ENCODE measurements around the gene ENO2.
"Not testable (repeated sequence)": the region's sequence is repeated elsewhere in the genome, so short reads cannot be mapped to it uniquely, and the experiment has no call there.

ENO2 gene
- 61.4 to 133 reads per million in 2 experiments for total RNA-seq

DNA sequence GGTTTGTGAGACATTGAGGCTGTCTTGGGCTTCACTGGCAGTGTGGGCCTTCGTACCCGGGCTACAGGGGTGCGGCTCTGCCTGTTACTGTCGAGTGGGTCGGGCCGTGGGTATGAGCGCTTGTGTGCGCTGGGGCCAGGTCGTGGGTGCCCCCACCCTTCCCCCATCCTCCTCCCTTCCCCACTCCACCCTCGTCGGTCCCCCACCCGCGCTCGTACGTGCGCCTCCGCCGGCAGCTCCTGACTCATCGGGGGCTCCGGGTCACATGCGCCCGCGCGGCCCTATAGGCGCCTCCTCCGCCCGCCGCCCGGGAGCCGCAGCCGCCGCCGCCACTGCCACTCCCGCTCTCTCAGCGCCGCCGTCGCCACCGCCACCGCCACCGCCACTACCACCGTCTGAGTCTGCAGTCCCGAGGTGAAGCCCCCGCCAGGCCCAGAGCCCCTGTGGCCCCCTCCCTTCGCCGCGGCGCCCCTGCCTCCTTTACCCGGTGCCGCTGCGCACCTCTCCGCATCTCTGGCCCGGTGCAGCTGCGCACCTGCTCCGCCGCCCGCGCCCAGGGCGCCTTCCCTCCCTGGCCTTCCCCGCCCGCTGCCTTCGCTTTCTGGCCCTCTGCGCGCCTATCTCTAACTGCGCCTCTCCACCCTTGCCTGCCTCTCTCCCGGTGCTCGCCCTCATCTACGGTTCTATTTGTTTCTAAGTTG is at the start of gene ENO2:
TSS of gene ENO2 (plus strand) at position 335 of the 701 bp plus-strand sequence. CDS start 1,253 bp downstream, outside the sequence.
- DNase-seq (ENCODE audit: low read depth): peak; percentile 81

DNA sequence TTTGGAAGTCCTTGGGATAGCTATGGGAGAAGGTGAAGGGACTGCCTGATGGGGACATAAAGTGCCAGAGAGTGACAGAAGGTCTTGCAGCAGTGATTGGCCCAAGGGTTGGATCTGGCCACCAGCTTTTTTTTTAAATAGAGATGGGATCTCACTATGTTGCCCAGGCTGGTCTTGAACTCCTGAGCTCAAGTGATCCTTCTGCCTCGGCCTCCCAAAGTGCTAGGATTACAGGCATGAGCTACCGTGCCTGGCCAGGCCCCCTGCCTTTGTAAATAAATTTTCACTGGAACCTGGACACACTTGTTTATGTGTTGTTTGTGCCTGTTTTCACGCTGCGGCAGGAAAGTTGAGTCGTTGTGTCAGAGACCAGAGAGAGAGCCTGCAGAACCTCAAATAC is 49.1 kb upstream of the ENO2 start:
- not testable (repeated sequence) for DNase-seq (ENCODE audit: low read depth)

DNA sequence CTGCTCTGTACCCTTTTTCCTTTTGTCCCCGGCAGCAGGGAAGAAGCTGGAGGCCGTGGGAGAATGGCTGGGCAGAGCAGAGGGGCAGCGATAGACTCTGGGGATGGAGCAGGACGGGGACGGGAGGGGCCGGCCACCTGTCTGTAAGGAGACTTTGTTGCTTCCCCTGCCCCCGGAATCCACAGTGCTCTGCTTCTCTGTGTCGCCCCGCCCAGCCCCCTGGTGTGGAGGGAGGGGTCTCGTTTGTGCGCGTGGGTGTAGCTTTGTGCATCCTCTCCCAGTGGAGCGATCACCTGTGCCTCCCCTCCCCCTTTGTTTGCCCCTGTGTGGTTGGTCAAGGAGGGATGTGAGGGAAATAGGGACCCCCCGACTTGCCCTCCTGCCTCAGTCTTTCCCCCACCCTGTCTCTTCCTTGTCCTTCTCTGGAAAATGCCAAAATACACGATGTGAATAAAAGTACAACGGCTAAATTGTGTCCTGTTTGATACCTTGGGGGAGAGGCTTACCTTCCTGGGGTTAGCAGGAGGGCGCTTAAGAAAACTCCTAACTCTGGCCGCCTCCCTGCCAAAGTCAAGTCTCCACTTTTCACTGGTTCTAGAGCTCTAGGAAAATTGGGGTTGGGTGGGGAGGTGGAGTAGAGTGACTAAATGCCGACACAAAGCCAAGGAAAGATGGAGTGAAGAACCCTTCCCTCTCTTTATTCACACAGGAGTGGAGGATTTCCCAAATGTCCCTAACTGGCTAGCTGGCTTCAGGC is 48.0 kb upstream of the ENO2 start:
- DNase-seq (ENCODE audit: low read depth): no peak

DNA sequence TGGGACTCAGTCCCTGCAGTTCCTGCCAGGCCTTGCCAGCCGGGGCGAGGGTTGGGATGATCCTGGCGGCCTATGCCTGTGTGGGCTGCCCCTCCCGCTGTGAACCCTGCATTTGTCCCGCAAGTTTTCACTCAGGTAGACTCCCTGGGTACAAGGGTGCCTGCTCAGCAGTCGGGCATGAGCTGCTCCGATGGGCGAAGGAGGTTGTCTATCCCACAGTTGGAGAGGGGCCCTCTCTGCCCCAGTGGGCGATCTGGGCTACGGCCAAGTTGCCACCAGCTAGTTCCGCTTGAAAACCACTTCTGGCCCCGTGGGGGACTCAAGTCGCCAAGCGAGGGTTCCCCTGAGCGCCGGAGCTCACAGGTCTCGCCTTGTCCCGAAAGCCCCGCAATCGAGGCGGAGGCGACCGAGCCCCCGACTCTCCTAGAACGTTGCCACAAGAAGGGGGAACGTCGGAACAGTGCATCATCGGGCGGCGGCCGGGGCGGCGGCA is 47.4 kb upstream of the ENO2 start:
- no peak for DNase-seq (ENCODE audit: low read depth)

DNA sequence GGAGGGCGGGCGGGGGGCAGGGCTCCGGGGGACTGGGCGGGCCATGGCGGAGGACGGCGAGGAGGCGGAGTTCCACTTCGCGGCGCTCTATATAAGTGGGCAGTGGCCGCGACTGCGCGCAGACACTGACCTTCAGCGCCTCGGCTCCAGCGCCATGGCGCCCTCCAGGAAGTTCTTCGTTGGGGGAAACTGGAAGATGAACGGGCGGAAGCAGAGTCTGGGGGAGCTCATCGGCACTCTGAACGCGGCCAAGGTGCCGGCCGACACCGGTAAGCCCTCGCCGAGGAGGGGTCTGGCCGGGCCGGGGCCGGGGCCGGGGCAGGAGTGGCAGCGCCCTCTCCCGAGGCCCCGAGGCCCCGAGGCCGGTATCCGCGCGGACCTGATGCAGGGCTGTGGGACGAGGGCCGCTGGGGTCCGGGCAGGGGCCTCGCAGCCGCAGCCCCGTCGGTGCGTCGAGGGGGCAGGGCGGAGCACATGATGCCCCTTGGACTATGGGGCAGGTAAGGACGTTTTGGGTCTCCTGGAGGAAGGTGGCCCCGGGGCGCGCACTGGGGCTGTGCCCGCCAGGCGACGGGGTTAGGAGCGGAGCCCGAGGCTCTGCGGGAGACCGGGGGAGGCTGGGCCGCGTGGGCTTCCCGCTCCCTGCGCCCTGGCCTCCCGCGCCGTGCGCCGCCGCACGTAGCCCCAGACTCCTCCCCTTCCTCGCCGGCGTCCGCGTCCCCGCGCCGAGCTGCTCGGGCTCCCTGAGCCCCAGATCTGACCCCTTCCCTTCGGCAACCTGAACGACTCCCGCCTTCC is 46.8 kb upstream of the ENO2 start, which contains the start of gene TPI1:
TSS of gene TPI1 (plus strand) at position 119 of the 798 bp plus-strand sequence. CDS start at position 155, 36 bp downstream.
- peak; percentile 63 for DNase-seq (ENCODE audit: low read depth)

DNA sequence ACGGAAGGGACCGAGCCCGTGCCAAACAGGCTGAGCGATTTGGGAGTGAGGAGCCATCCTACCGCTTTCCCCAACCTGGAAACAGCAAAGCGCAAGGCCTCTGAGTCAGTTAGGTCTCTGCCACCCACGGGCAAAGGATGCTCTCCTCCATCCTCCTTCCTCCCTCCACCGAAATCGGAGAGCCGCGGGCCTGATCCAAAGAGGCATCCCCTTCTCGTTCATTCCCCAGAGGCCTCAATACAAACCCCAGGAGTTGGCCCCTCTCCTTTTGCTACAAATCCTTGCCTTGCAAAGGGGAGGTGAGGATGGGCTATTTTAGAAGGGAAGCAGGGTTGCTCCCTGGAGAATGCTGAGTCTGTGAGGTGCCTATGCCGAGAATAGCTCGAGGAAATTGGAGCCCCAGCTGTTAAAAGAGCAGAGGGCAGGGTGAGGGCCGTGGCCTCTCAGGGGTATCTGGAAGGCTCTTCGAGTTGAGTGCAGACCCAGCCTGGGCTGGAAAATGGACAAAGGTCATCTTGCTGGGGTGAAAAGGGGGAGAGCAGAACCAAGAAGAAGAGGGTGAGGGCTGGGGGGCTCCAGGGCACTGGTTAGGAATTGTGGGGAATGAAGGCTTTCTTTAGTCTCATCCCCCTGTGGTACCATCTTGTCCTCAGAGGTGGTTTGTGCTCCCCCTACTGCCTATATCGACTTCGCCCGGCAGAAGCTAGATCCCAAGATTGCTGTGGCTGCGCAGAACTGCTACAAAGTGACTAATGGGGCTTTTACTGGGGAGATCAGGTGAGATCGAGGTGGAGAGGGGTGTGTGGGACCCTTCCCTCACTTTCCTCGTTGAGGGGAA is 46.0 kb upstream of the ENO2 start:
- DNase-seq (ENCODE audit: low read depth): no peak

DNA sequence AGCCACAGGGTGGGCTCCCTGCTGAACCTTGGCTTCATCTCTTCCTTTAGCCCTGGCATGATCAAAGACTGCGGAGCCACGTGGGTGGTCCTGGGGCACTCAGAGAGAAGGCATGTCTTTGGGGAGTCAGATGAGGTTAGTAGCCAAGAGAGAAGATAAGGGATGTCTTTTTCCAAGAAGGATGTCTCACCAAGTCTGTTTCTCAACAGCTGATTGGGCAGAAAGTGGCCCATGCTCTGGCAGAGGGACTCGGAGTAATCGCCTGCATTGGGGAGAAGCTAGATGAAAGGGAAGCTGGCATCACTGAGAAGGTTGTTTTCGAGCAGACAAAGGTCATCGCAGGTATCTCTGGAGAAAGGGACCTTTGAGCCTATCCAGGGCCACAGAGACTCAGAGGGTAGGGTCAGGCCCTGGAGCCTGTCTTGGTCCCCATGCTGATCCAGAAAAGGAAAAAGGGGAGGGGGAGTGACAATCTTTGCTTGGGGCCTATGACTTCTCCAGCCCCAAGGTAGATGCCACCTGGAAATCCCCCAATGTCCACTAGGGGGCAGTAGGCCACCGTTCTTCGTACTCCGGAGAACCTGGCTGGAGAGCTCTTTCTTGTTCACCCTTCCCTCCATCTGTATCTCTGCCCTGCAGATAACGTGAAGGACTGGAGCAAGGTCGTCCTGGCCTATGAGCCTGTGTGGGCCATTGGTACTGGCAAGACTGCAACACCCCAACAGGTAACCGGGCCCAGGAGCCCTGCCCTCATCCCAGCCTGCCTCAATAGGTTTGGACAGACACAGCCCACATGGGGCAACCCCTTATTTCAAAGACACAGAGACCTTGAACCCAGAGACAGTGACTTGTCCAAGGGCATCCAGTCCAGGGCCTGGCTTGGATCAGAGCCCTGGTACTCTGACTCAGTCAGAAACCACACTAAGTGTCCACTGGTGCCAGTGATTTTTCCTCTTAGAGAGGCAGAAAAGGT is 45.0 kb upstream of the ENO2 start:
- peak; percentile 76 for DNase-seq (ENCODE audit: low read depth)

DNA sequence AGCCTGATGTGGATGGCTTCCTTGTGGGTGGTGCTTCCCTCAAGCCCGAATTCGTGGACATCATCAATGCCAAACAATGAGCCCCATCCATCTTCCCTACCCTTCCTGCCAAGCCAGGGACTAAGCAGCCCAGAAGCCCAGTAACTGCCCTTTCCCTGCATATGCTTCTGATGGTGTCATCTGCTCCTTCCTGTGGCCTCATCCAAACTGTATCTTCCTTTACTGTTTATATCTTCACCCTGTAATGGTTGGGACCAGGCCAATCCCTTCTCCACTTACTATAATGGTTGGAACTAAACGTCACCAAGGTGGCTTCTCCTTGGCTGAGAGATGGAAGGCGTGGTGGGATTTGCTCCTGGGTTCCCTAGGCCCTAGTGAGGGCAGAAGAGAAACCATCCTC is 44.1 kb upstream of the ENO2 start:
- DNase-seq (ENCODE audit: low read depth): not testable (repeated sequence)

DNA sequence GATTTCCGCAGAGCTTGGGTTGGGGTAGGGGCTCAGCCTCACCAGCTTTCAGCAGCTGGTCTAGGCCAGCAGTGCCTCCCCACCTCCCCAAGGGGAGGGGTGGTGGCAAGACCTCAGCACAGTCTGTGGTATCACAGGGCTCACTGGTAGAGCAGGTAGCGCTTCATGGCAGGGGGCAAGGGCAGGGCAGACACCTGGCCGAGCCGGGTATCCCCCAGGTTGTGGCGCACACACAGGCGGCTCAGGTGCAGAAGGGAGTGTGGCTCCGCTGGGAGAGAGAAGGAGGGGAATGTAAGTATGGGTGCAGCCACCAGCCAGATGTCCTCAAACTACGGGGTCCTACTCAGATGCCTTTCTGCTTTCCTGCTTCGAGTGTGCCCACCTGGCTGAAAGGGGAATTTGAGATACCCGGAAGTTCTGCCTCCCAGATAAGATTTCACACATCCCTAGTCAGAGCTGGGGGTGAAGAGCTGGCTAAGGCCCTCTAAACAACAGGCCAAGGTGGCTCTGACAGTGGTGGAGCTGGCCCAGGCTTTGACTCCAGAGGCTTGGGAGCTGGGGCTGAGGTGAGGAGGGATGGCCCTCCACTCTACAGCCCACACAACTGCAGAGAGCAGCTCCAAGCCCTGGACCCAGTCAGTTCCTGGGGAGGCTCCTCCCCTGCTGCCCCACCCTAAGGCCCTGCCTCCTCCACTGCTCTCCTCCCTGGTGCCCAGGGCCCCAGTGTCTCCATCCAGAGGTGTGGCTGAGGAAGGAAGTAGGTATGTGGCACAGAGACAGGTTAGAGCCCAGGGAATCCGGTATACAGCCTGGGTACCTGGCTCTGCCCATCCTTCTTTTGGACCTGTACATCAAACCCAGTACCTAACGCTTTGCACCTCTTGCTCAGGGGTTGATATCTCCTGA is 43.1 kb upstream of the ENO2 start:
- DNase-seq (ENCODE audit: low read depth): no peak

DNA sequence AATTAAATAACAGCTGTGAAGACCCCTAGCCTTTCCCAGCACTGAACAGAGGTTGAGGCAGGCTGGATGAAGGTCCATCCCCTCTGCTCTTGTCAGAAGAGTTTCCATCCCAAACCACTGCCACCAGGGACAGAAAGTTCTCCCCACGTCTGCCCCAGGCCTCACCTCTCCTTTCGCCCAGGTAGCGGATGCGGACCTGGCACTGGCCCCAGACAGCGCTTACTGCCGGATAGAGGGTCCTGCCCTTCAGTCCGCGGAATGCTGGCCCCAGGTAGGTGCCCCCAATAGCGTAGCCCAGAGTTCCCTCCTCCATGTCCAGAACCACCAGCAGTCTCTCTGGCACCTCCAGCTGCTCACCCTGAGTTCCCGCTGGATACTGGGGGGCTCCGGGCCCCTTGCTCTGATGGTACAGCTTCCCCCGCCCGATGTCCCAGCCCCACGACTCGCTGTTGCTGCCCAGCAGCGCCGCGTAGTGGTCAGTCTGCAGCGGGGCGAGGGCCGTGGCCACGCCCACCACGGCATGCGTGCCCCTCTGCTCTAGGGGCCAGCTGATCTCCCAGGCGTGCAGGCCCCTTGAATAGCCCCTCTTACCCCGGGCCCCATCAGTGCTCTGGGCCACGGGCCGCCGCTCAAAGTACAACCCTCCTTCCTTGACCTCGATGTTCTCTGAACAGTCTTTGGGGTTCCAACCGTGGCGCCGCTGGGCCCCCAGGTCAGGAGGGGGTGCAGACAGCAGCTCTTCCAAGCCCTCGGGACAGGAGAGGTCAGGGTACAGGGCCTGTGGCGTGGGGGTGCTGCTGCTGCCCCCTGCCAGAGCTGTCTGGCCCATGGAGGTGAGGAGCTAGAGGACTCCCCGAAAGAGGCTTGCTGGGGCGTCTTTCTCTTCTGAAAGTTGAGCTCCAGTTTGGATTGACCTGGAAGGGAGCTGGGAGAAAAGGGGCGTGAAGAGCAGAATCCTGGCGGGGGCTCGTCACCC is 42.0 kb upstream of the ENO2 start:
- peak; percentile 72 for DNase-seq (ENCODE audit: low read depth)

DNA sequence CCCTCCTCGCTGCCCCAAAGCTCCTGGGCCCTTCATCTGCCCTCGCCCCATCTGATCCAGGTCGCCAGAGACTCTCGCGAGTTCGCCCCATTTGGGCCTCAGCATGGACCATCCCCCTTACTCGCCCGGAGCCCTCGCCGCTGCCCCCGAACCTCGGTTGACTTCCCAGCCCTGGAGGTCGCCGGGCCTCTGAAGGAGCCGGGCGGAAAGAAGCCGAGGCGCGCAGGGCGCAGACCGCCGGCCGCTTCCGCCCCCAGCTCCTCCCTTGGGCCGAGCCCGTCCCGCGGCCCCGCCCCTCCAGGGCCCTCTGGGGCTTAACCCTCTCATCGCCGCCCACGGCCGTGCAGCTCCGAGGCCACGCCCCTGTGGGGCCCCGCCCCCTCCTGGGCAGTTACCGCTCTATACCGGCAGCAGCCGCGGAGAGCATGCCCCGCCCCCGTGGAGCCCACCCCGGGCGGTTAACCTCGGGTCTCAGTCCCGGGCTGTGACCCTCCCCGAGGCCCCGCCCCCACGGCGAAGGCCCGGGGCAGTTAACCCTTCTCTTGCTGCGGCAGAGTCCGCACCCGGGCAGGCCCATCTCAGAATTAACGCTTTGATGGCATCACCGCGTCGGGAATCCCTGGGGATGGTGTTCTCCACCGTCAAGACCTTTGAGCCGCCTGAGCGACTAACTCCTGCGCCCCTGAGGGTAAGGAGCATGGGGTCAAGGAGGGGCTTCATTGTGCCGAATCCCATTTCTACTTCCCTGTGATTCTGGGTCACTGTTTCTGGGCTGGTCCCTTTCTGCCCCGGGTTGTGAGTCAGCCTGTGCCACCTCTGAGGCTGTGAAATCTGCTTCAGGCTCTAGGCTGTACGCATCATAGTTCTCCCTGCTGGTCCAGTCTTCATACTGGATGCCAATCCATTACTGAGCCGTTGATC is 41.0 kb upstream of the ENO2 start, which contains the start of gene SPSB2:
TSS of gene SPSB2 (minus strand) at position 210 of the 921 bp plus-strand sequence. CDS start 402 bp downstream, outside the sequence.
- peak; percentile 98 for DNase-seq (ENCODE audit: low read depth)

DNA sequence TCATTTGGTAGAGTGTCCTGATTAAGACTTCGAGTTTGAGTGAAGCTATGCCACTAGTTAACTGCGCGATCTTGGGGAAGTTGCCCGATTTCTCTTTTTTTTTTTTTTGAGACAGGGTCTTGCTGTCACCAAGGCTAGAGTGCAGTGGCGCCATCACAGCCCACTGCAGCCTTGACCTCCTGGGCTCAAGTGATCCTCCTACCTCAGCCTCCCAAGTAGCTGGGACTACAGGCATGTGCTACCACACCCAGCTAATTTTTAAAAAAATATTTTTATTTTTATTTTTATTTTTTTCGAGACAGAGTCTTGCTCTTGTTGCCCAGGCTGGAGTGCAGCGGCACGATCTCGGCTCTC is 40.4 kb upstream of the ENO2 start:
- DNase-seq (ENCODE audit: low read depth): not testable (repeated sequence)

DNA sequence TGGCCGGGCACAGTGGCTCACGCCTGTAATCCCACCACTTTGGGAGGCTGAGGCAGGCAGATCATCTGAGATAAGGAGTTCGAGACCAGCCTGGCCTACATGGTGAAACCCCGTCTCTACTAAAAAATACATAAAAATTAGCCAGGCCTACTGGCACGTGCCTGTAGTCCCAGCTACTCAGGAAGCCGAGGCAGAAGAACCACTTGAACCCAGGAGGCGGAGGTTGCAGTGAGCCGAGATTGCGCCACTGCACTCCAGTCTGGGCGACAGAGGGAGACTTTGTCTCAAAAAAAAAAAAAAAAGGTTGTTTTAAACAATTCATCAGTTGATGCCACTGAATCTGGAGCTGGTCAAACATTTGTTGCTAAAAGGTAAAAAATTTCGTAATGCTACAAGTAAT is 34.6 kb upstream of the ENO2 start:
- not testable (repeated sequence) for DNase-seq (ENCODE audit: low read depth)

DNA sequence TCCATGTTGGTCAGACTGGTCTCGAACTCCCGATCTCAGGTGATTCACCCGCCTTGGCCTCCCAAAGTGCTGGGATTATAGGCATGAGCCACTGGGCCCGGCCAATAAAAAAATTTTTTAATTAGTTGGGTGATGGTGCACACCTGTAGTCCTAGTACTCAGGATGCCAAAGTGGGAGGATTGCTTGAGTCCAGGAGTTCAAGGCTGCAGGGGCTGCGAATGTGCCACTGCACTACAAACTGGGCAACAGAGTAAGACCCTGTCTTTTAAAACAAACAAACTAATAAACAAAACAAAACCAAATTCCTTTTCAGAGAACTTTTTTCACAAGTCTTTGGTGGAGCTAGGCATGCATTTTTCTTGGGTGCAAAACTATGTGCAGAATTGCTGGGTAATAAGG is 31.1 kb upstream of the ENO2 start:
- DNase-seq (ENCODE audit: low read depth): no peak

DNA sequence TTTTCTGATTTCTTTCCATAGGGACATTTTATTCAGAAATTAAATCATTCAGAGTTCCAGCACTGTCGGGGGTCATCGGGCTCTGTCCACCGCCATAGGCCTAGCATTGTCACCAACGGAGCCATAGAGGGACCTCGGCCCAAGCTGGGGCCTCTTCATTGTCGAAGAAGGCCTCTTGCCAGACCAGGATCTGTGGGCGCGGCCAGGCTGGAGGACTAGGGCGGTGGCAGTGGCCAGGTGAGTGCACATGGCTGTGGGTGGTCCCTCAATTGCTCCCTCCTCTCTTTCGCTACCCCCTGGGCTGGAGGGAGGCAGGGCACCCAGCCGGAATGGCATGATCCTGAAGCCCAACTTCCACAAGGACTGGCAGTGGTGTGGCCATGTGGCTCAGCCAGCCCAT is 30.7 kb upstream of the ENO2 start:
- DNase-seq (ENCODE audit: low read depth): no peak

DNA sequence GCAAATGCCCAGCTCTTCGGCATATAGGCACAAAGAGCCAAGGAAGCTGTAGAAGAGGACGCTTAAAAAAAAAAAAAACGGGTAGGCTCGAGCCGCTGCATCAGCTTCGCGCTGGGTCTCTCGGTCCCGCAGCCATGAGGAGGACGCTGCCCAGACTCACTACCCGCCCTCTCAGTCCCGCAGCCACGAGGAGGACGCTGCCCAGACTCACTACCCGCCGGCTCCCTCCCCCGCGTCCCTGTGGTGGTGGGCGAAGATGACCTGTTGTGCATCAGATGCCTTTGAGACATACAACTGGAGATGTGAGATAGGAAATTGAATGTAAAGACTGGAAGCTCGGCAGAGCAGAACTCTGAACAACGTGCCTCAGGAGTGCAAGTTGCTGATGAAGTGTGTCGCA is 29.8 kb upstream of the ENO2 start:
- no peak for DNase-seq (ENCODE audit: low read depth)
